Ishikawa (cell line): ENCODE data around the gene C12orf43.

ENCODE experiments used
- CEBPB ChIP-seq: IDR thresholded peaks from 2 replicates; pipeline ENCODE4 v1.6.1; 2012
- CREB1 ChIP-seq: IDR thresholded peaks from 2 replicates; pipeline ENCODE4 v1.6.1; 2012; ENCODE audit warnings: low read depth
- EP300 ChIP-seq: IDR thresholded peaks from 2 replicates; pipeline ENCODE4 v1.6.1; 2012; ENCODE audit warnings: borderline replicate concordance
- FOXM1 ChIP-seq: IDR thresholded peaks from 2 replicates; pipeline ENCODE4 v1.6.1; 2012; ENCODE audit warnings: low read depth, borderline replicate concordance
- NFIC ChIP-seq: IDR thresholded peaks from 2 replicates; pipeline ENCODE4 v1.6.1; 2012
- RAD21 ChIP-seq: IDR thresholded peaks from 2 replicates; pipeline ENCODE4 v1.6.1; 2012; ENCODE audit warnings: low read depth
- TAF1 ChIP-seq: IDR thresholded peaks from 2 replicates; pipeline ENCODE4 v1.6.1; 2012; ENCODE audit warnings: low read depth, mild to moderate bottlenecking
- TCF12 ChIP-seq: IDR thresholded peaks from 2 replicates; pipeline ENCODE4 v1.6.1; 2012; ENCODE audit warnings: low read depth
- TEAD4 ChIP-seq: IDR thresholded peaks from 2 replicates; pipeline ENCODE4 v1.6.1; 2012
- YY1 ChIP-seq: IDR thresholded peaks from 2 replicates; pipeline ENCODE4 v1.6.1; 2012; ENCODE audit warnings: low read depth
- ZBTB7A ChIP-seq: IDR thresholded peaks from 2 replicates; pipeline ENCODE4 v1.6.1; 2012; ENCODE audit warnings: low read depth
- TF ChIP-seq, protein P1 (sequence below): IDR thresholded peaks from 2 replicates; pipeline ENCODE4 v1.6.1; 2012
- TF ChIP-seq, protein P2 (sequence below): IDR thresholded peaks from 2 replicates; pipeline ENCODE4 v1.6.1; 2012; ENCODE audit warnings: low read depth, mild to moderate bottlenecking

DNA sequence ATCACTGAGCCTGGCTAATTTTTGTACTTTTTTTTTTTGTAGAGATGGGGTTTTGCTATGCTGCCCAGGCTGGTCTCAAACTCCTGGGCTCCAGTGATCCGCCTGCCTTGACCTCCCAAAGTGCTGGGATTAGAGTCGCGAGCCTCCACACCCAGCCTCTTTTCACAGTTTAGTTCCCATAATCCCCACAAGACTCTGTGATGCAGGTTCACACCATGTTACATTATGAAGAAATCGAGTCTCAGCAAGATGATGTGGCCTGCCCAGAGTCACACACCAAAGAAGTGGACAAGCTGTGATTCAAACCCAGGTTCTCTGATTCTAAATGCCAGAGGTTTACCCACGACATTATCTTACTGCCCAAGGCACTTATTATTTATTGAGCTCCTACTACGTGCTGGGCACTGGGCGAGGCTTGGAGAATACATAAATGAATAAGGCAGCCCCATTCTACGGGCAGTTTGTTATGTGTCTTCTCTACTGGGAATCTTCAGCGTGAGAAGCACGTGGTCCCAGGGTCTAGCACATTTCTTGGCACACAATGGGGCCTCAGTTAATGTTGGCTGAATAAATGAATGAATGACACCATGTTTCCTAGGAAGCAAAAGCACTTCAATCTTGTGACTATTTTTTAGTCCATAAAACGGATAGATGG, 46.2 kb upstream of the C12orf43 start:
- TF ChIP-seq NFIC (no peak), CEBPB (no peak), TAF1 (no peak), YY1 (no peak), ZBTB7A (no peak), TCF12 (no peak), TEAD4 (no peak), FOXM1 (no peak), RAD21 (no peak), EP300 (no peak), CREB1 (no peak)
- TF ChIP-seq, protein P1, sequence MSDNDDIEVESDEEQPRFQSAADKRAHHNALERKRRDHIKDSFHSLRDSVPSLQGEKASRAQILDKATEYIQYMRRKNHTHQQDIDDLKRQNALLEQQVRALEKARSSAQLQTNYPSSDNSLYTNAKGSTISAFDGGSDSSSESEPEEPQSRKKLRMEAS: no peak
- TF ChIP-seq, protein P2, sequence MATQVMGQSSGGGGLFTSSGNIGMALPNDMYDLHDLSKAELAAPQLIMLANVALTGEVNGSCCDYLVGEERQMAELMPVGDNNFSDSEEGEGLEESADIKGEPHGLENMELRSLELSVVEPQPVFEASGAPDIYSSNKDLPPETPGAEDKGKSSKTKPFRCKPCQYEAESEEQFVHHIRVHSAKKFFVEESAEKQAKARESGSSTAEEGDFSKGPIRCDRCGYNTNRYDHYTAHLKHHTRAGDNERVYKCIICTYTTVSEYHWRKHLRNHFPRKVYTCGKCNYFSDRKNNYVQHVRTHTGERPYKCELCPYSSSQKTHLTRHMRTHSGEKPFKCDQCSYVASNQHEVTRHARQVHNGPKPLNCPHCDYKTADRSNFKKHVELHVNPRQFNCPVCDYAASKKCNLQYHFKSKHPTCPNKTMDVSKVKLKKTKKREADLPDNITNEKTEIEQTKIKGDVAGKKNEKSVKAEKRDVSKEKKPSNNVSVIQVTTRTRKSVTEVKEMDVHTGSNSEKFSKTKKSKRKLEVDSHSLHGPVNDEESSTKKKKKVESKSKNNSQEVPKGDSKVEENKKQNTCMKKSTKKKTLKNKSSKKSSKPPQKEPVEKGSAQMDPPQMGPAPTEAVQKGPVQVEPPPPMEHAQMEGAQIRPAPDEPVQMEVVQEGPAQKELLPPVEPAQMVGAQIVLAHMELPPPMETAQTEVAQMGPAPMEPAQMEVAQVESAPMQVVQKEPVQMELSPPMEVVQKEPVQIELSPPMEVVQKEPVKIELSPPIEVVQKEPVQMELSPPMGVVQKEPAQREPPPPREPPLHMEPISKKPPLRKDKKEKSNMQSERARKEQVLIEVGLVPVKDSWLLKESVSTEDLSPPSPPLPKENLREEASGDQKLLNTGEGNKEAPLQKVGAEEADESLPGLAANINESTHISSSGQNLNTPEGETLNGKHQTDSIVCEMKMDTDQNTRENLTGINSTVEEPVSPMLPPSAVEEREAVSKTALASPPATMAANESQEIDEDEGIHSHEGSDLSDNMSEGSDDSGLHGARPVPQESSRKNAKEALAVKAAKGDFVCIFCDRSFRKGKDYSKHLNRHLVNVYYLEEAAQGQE: no peak
